Thyroid gland (tissue), 4 donors: Measurements from ENCODE around the gene TP53AIP1. TPM values are rescaled to one million over a fixed set of nuclear protein-coding genes. Genes with fewer than 3 reads are reported as not detected.

Experiments
- DNase-seq, 2 donors: peaks; one replicate each; pipeline ENCODE4 v3.0.0-alpha.2; 2019
- H3K27ac ChIP-seq, 3 donors: fragments of 200-600 bp; sonication (generic); 1 replicate in 2 of 3; 2 replicates in 1 of 3; pipeline ENCODE4 v1.5.1; 2016 to 2019; ENCODE audit warnings: mild to moderate bottlenecking in 1 of 3, moderate library complexity in 1 of 3
- H3K27me3 ChIP-seq: fragments of 200-600 bp; sonication (generic); one replicate; pipeline ENCODE4 v1.5.1; 2019
- H3K36me3 ChIP-seq, 2 donors: fragments of 200-600 bp; sonication (generic); one replicate each; pipeline ENCODE4 v1.5.1; 2016 to 2019
- H3K4me1 ChIP-seq, 2 donors: fragments of 200-600 bp; sonication (generic); one replicate each; pipeline ENCODE4 v1.5.1; 2017 to 2019
- H3K4me3 ChIP-seq, 3 donors: fragments of 200-600 bp; sonication (generic); replicated peaks in 1 of 3; 1 replicate in 2 of 3; 2 replicates in 1 of 3; pipeline ENCODE4 v1.5.1; 2016; ENCODE audit warnings: mild to moderate bottlenecking in 1 of 3
- H3K9me3 ChIP-seq: fragments of 200-600 bp; sonication (generic); one replicate; pipeline ENCODE4 v1.5.1; 2017
- POLR2A ChIP-seq, 2 donors: fragments of 450-650 bp; IDR thresholded peaks; one replicate each; pipeline ENCODE4 v1.6.1; 2017; ENCODE audit warnings: antibody characterized with exemption in 2 of 2, mild to moderate bottlenecking in 2 of 2, moderate library complexity in 1 of 2
- WGBS, 2 donors: methylation state at CpG; one replicate each; pipeline ENCODE4 v1.1.5; 2017; 5-methylcytosine and 5-hydroxymethylcytosine counted together
- intact Hi-C: fragments of 100-400 bp; cut with DNase I; formaldehyde crosslinking; loops from one replicate; pipeline ENCODE4 v1.15.1; 2023
- total RNA-seq, 4 donors: library from RNA; depleted of rRNA; stranded (reverse); fragments of >200 nt; gene quantifications; one replicate each; pipeline ENCODE4 v1.2.3, GENCODE V29; 2016
- TF ChIP-seq, protein P1 (sequence below), 6 experiments: fragments of 200-600 bp in 3 of 6; fragments of 450-650 bp in 3 of 6; sonication (generic) in 3 of 6; IDR thresholded peaks; one replicate each; pipeline ENCODE4 v1.5.1; 2016 to 2019; ENCODE audit warnings: antibody characterized with exemption in 6 of 6, mild to moderate bottlenecking in 2 of 6, inconsistent platforms in 1 of 6, moderate library complexity in 1 of 6

The TP53AIP1 gene
- total RNA-seq, 4 donors from 2014 or later = not detected

DNA sequence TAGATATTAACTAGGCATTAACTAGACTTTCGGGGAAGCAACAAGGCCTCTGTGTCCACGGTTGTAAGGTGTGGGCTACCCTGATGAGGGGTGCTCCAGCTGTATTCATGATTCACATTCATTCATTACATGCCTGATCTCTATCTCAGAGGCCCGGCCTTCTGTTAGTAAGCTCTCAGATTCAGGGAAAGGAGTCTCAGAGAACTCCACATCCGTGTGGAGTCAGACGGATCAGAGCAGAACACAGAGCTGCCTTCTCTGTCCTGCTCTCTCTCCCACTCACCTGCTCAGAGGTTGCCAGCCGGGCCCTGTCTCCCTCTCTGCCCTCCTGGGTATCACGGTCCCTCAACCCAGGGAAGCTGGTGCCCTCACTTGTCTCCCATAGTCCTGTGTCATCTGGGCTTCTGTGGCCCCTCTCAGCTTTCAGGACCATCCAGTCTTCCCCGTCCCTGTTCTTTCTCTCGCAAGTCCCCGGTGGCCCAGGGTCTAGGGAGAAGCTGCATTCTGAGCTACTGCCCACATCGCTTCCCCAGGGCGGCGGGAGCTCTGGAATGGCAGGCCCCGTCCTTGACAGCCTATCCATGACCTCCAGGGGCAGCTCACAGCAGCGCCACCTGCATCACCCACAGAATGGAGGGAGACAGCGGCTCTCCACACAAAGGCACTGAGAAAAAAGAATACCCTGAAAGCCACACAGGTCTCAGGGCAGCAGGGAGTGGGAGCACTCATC is 4.3 kb downstream of the TP53AIP1 start:
- no peaks in the 10 kb centered on the region for H3K9me3 ChIP-seq
- H3K27ac ChIP-seq = no peak overlapping the region
- H3K4me1 ChIP-seq = peaks cover 0 to 8% of the 10 kb centered on the region in 2 donors
- 91 to 94% methylated on average over 13 to 16 of the region's 16 CpGs for WGBS, 2 donors
- no peak for DNase-seq
- intact Hi-C loops = no loop called here
- TF ChIP-seq POLR2A (IDR thresholded peaks at IDR 0.05) = no peak
- TF ChIP-seq, protein P1, sequence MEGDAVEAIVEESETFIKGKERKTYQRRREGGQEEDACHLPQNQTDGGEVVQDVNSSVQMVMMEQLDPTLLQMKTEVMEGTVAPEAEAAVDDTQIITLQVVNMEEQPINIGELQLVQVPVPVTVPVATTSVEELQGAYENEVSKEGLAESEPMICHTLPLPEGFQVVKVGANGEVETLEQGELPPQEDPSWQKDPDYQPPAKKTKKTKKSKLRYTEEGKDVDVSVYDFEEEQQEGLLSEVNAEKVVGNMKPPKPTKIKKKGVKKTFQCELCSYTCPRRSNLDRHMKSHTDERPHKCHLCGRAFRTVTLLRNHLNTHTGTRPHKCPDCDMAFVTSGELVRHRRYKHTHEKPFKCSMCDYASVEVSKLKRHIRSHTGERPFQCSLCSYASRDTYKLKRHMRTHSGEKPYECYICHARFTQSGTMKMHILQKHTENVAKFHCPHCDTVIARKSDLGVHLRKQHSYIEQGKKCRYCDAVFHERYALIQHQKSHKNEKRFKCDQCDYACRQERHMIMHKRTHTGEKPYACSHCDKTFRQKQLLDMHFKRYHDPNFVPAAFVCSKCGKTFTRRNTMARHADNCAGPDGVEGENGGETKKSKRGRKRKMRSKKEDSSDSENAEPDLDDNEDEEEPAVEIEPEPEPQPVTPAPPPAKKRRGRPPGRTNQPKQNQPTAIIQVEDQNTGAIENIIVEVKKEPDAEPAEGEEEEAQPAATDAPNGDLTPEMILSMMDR (IDR thresholded peaks at IDR 0.05) = no peak
- no peaks in the 10 kb centered on the region for H3K27me3 ChIP-seq
- H3K4me3 ChIP-seq = no peak overlapping the region
- no peaks in the 10 kb centered on the region for H3K36me3 ChIP-seq

- Histone ChIP-seq H3K27ac (no peak overlapping the region), H3K27me3 (no peaks in the 10 kb centered on the region), H3K36me3 (no peaks in the 10 kb centered on the region), H3K4me3 (no peak overlapping the region), H3K4me1 (peaks cover 0 to 3% of the 10 kb centered on the region in 2 donors), H3K9me3 (no peaks in the 10 kb centered on the region)
- WGBS, 2 donors = 87 to 88% methylated on average over 7 to 9 of the region's 9 CpGs
- intact Hi-C loops = no loop called here
- DNase-seq = no peak
- TF ChIP-seq, protein P1 (IDR thresholded peaks at IDR 0.05) = no peak
- TF ChIP-seq POLR2A (IDR thresholded peaks at IDR 0.05) = no peak
Observed at GRCh38 chr11:128937480-128937879, 5.2 kb downstream of the TP53AIP1 start.

DNA sequence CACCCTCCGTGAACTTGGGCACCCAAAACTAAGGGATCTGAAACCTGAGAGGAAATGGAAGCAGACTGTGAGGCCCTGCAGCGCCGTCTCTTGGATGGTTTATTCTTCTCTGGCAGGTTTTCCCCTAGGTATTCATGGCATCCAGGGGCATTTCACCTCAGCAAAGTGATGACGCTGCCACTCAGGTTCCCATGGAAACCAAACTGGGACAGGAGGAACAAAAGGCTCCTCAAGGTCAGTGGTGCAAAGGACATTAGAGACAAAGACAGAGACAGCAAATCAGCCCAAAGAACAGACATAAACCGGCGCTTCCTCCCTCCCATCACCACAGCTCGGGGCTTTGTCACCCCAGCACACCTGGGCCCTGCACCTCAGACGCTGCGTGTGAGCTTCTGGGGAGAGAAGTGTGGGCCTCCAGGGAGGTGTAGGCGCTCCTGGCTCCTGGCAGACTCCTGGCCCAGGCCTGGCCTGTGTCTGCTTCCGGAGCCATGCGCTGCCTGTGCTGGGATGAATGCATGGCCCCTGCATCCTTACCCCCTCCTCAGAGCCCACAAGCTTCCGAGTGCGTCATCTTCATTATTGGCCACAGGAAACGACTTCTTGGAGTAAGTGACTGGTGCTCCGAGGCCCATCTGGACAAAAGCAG is 5.9 kb downstream of the TP53AIP1 start:
- intact Hi-C loops = no loop called here
- Histone ChIP-seq H3K27ac (no peak overlapping the region), H3K4me3 (no peak overlapping the region), H3K9me3 (no peaks in the 10 kb centered on the region), H3K27me3 (no peaks in the 10 kb centered on the region), H3K4me1 (peaks cover 0 to 3% of the 10 kb centered on the region in 2 donors), H3K36me3 (no peaks in the 10 kb centered on the region)
- no peak for TF ChIP-seq POLR2A (IDR thresholded peaks at IDR 0.05)
- TF ChIP-seq, protein P1 (IDR thresholded peaks at IDR 0.05) = peak in 1 of 6 experiments; percentile 7
- peak; percentile 71 to 78 for DNase-seq
- 68 to 78% methylated on average over 14 to 16 of the region's 16 CpGs for WGBS, 2 donors

GRCh38 chr11:128934926-128935325 is 7.7 kb downstream of the TP53AIP1 start:
- Histone ChIP-seq H3K27ac (no peak overlapping the region), H3K4me3 (no peak overlapping the region), H3K27me3 (no peaks in the 10 kb centered on the region), H3K4me1 (peaks cover 0 to 3% of the 10 kb centered on the region in 2 donors), H3K36me3 (no peaks in the 10 kb centered on the region), H3K9me3 (no peaks in the 10 kb centered on the region)
- TF ChIP-seq, protein P1 (IDR thresholded peaks at IDR 0.05) = no peak
- TF ChIP-seq POLR2A (IDR thresholded peaks at IDR 0.05) = no peak
- intact Hi-C loops = no loop called here
- no peak for DNase-seq
- WGBS, 2 donors = 90 to 95% methylated on average over 10 of the region's 10 CpGs

GRCh38 chr11:128934351-128934750 is 8.3 kb downstream of the TP53AIP1 start:
- Histone ChIP-seq H3K36me3 (no peaks in the 10 kb centered on the region), H3K27me3 (no peaks in the 10 kb centered on the region), H3K4me1 (peaks cover 0 to 3% of the 10 kb centered on the region in 2 donors), H3K27ac (no peak overlapping the region), H3K9me3 (no peaks in the 10 kb centered on the region), H3K4me3 (no peak overlapping the region)
- TF ChIP-seq, protein P1 (IDR thresholded peaks at IDR 0.05) = no peak
- TF ChIP-seq POLR2A (IDR thresholded peaks at IDR 0.05) = no peak
- DNase-seq = no peak
- 91 to 97% methylated on average over 7 of the region's 7 CpGs for WGBS, 2 donors
- intact Hi-C loops = no loop called here
